RPMI7951 (cell line): ENCODE measurements around the gene CNTN4. TPM values are rescaled to one million over a fixed set of nuclear protein-coding genes. Genes with fewer than 3 reads are reported as not detected.

Source experiments
- DNase-seq: peaks from one replicate; pipeline ENCODE4 v3.0.0-alpha.2; 2012; ENCODE audit warnings: low read depth
- total RNA-seq: library from RNA; depleted of rRNA; stranded (reverse); fragments of >200 nt; shearing (Covaris generic); gene quantifications from 2 replicates; pipeline ENCODE4 v1.2.3, GENCODE V29; 2014

Gene CNTN4
- total RNA-seq, 1 experiment from 2014 or later = not detected

GRCh38 chr3:3031326-3031725 lies 932.7 kb downstream of the CNTN4 start:
- no peak for DNase-seq

- DNase-seq = no peak
Measured at GRCh38 chr3:3037156-3037555, 938.5 kb downstream of the CNTN4 start.

DNA sequence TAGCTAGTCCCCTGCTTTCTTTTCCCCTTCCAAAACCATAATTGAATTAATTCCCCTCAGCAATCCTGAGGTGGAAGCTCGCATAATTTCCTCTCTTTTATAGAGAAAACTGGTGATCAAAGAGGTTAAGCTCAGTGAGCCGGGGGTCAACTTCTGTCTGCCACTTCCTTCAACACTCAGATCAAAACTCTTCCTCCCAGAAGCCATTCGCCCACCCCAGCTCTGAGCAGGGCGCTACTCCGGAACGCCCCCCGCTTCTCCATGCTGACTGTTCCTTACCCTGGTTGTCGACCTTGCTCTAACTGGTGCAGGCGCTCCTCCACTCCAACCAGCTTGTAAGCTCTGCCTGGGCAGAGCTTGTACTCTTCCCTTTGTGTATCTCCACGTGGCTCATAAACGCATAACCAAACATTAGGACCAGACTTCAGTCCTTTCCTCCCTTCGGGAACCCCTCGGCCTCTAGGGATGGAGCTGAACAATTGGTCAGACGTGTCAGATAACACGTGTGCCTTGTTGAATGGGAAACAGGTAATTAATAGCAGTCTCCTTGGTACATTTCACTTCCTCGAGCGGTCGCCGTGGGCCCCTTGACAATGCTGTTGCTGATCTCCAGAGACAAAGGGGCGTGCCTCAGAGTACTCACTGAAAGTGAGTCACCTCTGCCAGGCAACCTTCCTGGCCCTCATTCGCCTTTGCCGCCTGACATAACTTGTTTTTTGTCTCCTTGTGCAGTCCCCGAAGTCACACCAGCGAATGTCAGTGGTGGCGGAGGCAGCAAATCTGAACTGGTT lies 939.7 kb downstream of the CNTN4 start:
- DNase-seq = no peak

DNA sequence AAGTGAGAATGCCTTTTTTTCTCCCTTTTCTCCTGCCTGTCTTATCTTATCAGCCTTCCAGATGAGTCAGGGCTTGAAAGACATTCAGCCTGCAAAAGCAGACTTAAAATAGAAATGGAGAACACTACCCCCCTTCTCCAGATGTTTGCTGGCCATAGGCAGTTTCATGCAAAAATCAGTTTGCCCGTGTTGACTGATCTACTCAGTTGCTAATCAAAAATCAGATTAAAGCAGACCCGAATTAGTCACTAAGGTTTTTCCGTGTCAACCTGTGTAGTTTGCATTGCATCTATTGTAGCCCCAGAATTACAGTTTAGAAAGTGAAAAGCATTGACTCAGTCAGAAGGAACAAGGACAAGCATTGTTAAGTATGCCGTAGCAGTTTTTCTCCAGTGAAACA lies 955.3 kb downstream of the CNTN4 start:
- peak; percentile 1 for DNase-seq

- no peak for DNase-seq
Measured at GRCh38 chr3:3059645-3060044, 961.0 kb downstream of the CNTN4 start.

DNA sequence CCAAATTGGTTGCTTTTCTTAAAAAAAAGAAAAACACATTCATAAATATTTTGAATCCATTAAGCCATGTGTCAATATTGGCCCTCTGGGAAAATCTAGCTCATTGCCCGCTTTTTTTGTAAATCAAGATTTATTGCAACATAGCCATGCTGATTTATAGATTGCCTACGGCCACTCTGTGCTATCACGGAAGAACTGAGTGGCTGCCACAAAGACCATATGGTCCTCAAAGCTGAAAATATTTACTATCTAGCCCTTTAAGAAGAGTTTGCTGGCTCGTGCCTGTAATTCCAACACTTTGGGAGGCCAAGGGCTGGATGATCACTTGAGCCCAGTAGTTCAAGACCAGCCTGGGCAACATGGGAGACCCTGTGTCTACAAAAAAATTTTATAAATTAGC lies 965.6 kb downstream of the CNTN4 start:
- peak; percentile 11 for DNase-seq

DNA sequence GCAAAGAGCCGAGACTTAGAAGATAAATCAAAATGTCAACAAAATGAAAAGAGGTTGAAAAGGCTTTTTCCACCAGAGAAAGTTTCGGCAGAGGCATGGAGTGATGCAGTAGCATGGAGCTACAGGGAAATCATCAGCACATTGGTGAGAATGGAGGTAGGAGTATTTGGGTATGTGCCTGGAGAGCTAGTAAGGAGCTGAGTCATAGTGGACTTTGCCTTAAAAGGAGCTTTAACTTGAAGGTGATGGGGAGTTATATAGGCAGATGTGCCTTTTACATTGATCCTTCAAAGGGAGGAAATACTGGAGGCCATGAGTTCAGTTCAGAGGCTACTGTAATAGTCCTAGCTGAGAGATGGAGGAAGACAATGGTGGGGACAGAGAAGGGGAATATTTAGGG lies 967.2 kb downstream of the CNTN4 start:
- DNase-seq = peak; percentile 26

GRCh38 chr3:3066378-3066777 lies 967.7 kb downstream of the CNTN4 start:
- no peak for DNase-seq

GRCh38 chr3:3066910-3067309 lies 968.2 kb downstream of the CNTN4 start:
- DNase-seq = no peak

DNA sequence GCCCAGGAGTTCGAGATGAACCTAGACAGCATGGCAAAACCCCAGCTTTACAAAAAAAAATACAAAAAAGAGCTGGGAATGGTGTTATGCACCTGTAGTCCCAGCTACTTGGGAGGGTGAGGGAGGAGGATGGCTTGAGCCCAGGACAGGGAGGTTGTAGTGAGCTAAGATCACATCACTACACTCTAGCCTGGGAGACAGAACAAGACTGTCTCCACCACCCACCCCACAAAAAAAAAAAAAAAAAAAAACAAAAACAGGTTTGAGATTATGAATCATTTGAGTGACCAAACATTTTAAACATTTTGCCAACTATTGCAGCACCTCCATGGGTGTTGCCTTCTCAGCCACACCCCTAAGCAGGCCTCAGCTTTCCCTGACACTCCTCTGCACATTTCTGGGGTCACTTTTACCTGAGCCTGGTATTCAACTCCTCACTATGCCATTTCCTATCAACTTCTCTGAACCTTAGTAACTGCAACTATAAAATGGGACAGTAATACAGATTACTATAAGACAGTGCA lies 969.8 kb downstream of the CNTN4 start:
- no peak for DNase-seq

DNA sequence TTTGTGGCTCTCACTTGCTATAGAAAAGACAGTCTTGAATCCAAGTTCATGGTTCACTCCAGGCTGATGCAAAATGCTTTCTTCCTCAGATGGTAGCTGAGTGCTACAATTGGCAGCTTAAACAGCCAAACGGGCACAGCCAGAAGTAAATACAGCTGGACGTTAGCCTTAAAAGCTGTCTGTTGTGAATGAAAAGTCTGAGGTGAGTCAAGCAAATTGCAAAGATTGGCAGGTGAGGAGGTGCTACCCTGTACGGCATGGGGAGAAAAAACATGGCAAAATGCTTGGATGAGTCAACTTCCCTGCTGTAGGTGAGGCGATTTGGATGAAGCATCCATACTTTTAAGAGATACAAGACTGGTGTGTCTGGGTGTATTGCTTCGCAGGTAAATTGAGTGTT lies 971.1 kb downstream of the CNTN4 start:
- DNase-seq = no peak

DNA sequence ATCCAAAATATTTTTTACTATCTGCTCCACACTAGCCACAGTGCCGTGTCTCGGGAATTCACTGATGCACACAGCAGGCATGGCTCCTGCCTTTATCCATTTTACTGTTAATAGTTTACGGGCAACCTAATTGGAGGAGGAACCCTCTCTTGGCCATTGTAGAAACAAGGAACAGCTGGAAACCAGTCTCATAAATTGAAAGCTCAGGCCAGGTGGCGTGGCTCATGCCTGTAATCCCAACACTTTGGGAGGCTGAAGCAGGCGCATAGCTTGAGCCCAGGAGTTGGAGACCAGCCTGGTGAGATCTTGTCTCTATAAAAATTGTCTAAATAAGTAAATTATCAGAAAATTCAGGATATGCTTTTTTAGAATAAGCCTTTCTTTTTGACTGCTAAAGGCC lies 972.5 kb downstream of the CNTN4 start:
- DNase-seq = no peak

- DNase-seq = no peak
Measured at GRCh38 chr3:3074551-3075257, 976.0 kb downstream of the CNTN4 start.

GRCh38 chr3:3080309-3080708 lies 981.6 kb downstream of the CNTN4 start:
- DNase-seq = no peak

DNA sequence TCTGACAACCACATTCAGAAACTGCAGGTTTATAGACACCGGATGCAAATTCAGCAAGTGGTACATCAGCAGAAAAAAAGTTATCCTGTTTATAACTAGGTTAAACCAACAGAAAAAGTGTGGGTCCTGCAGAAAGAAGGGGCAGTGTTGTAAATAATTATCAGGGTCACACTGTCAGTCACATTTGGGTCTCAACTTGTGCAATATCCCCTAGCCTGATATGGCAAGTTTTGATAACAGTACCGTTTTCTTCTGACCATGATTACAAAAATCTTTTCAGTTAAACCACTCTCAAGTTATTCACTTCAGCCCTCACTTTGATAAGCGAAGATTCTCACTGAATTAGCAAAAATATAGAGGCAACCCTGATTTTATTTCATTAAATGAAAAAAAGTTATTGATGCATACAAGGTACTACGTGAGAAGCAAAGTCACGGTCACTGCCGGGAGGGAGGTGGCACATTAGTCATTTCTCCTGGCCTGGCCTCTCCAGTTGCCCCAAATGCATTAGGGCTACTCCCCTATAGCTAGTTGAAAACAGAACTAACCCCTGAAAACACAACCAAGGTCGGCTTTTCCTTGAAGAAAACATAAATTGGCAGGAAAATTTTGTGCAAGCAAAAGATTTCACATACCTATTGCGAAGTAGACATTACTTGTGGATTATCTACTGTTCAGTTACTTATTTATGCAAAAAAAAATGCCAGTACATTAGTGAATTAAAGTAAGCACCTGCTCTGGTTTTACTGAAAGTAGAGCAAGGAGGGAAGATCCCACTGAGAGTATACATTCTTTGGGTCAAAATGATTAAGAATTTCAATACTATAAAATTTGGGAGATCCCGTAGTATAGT lies 982.9 kb downstream of the CNTN4 start:
- DNase-seq = no peak

DNA sequence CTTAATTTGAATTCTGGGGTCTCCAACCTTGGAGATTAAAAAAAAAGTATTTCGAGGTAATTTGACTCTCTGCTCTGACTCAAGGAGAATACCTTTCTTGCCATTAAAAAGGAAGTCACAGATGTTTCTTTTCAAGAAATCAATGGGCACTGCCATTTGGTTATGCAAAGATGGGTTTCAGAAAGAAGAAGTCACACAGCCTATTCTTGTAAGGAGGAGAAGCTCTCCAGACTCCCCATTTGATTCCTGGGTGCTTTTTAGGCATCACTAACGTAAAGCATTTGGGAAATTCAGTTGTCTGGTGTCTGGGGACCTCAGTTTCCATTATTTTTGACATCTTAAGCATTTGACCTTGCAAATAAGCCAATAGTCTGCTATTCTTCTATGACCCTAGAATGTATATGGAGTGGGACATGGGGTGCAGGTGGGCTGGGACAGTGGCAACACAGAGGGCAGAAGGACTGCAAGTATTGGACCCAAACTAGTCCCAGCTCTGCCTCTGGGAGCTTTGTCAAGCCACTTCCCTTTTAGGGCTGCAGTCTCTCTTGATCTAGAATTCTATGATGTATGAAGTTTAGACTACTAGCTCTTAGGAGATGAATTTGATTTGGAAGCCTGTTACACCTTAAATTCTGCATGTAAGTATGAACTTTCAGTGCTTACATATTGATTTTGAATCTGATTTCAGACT lies 983.7 kb downstream of the CNTN4 start:
- DNase-seq = no peak

DNA sequence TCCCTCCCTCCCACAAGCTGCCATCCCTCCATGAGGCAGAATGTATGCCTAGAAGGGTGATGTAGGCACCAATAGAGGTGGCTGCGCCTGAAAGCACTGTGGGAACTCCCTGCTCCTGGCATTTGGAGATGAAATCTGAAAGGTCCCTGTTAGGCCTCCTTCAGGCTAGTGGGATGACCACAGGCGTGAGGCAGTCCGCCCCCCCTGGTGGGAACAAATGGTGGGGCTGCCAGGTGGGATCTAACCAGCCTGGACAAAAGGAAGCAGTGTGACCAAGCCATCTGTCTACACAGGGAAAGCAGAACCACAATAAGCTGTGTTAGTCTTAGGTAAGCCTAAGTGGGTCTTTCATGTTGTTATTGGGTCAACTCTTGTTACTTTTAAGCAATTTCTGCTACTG lies 986.2 kb downstream of the CNTN4 start:
- DNase-seq = no peak

- no peak for DNase-seq
Measured at GRCh38 chr3:3085782-3086181, 987.1 kb downstream of the CNTN4 start.

- DNase-seq = no peak
Measured at GRCh38 chr3:3086239-3086638, 987.6 kb downstream of the CNTN4 start.

DNA sequence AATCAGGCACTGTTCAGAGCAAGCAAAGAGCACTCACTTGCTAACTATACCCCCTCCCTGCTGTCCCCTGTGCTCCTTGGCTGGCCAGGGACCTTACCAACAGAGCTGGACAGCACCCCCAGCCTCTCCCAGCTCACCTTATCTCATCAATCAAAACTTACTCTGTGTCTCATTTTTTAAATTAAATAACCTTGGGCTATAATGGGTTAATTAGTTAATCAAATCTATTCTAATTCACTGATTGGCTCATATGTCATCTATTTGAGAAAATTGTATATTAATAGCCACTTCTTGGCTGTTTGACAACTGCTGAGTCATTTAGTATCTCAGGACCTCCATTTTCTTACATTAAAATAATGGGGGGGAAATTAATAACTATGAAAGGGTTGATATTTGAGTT lies 988.6 kb downstream of the CNTN4 start:
- no peak for DNase-seq

GRCh38 chr3:3087716-3088465 lies 989.2 kb downstream of the CNTN4 start:
- no peak for DNase-seq
